Liver (tissue), 10 donors: ENCODE results near the gene SLC12A1. TPM values are rescaled to one million over a fixed set of nuclear protein-coding genes. Genes with fewer than 3 reads are reported as not detected.

ENCODE experiments used
- DNase-seq: peaks from one replicate; pipeline ENCODE4 v3.0.0-alpha.2; 2017; ENCODE audit warnings: low spot score
- H3K27ac ChIP-seq, 2 donors: one replicate each; pipeline ENCODE4 v1.7.0; 2013; ENCODE audit warnings: inconsistent platforms in 2 of 2, low read length in 2 of 2, control low read depth in 1 of 2, low read depth in 1 of 2, mild to moderate bottlenecking in 1 of 2
- H3K27me3 ChIP-seq, 4 donors: one replicate each; pipeline versions ENCODE4 v1.6.1 to v1.7.0; 2013; ENCODE audit warnings: low read length in 3 of 4, inconsistent platforms in 1 of 4, mild to moderate bottlenecking in 1 of 4, moderate library complexity in 1 of 4; ENCODE audit not compliant: control insufficient read depth in 4 of 4, insufficient read depth in 4 of 4
- H3K36me3 ChIP-seq, 4 donors: one replicate each; pipeline versions ENCODE4 v1.6.1 to v1.7.0; 2013; ENCODE audit warnings: low read length in 3 of 4, mild to moderate bottlenecking in 3 of 4, low read depth in 1 of 4, moderate library complexity in 1 of 4; ENCODE audit not compliant: control insufficient read depth in 4 of 4, insufficient read depth in 3 of 4
- H3K4me1 ChIP-seq, 4 donors: one replicate each; pipeline versions ENCODE4 v1.6.1 to v1.7.0; 2013; ENCODE audit warnings: low read length in 3 of 4, mild to moderate bottlenecking in 3 of 4, moderate library complexity in 1 of 4; ENCODE audit not compliant: control insufficient read depth in 4 of 4, insufficient read depth in 4 of 4
- H3K4me3 ChIP-seq, 3 donors: one replicate each; pipeline versions ENCODE4 v1.6.1 to v1.7.0; 2013; ENCODE audit warnings: low read length in 3 of 3, control low read depth in 1 of 3, low read depth in 1 of 3, mild to moderate bottlenecking in 1 of 3
- H3K9ac ChIP-seq, 2 donors: one replicate each; pipeline ENCODE4 v1.7.0; 2013; ENCODE audit warnings: low read length in 2 of 2, mild to moderate bottlenecking in 2 of 2, moderate library complexity in 2 of 2, control low read depth in 1 of 2, low read depth in 1 of 2
- H3K9me3 ChIP-seq, 4 donors: one replicate each; pipeline versions ENCODE4 v1.6.1 to v1.7.0; 2013; ENCODE audit warnings: low read length in 3 of 4; ENCODE audit not compliant: control insufficient read depth in 4 of 4
- ATF3 ChIP-seq: IDR thresholded peaks from 2 replicates; pipeline ENCODE4 v1.6.1; 2016; ENCODE audit warnings: antibody characterized with exemption
- CTCF ChIP-seq: fragments of 150-350 bp; IDR thresholded peaks from 2 replicates; pipeline ENCODE4 v1.5.1; 2017; ENCODE audit warnings: improper control_type of control experiment, low read depth, low read length; ENCODE audit not compliant: missing input control
- EGR1 ChIP-seq, 2 donors: IDR thresholded peaks; 2 replicates each; pipeline ENCODE4 v1.6.1; 2016 to 2018; ENCODE audit warnings: antibody characterized with exemption in 2 of 2, low read depth in 2 of 2
- FOXA1 ChIP-seq: IDR thresholded peaks from 2 replicates; pipeline ENCODE4 v1.6.1; 2016; ENCODE audit warnings: antibody characterized with exemption
- FOXA2 ChIP-seq: IDR thresholded peaks from 2 replicates; pipeline ENCODE4 v1.6.1; 2016; ENCODE audit warnings: antibody characterized with exemption
- GABPA ChIP-seq, 2 donors: IDR thresholded peaks in 1 of 2; conservative IDR thresholded peaks in 1 of 2; 2 replicates each; pipeline ENCODE4 v1.6.1; 2016; ENCODE audit warnings: antibody characterized with exemption in 2 of 2, mild to moderate bottlenecking in 1 of 2, moderate library complexity in 1 of 2
- HNF4G ChIP-seq: IDR thresholded peaks from 2 replicates; pipeline ENCODE4 v1.6.1; 2016; ENCODE audit warnings: antibody characterized with exemption
- JUND ChIP-seq, 2 donors: IDR thresholded peaks; 2 replicates each; pipeline ENCODE4 v1.6.1; 2016; ENCODE audit warnings: antibody characterized with exemption in 2 of 2
- NR2F2 ChIP-seq: IDR thresholded peaks from 2 replicates; pipeline ENCODE4 v1.6.1; 2016; ENCODE audit warnings: antibody characterized with exemption
- RAD21 ChIP-seq, 2 donors: IDR thresholded peaks; 2 replicates each; pipeline ENCODE4 v1.6.1; 2016; ENCODE audit warnings: antibody characterized with exemption in 2 of 2, mild to moderate bottlenecking in 2 of 2
- RXRA ChIP-seq, 2 donors: IDR thresholded peaks; 2 replicates each; pipeline ENCODE4 v1.6.1; 2017 to 2018; ENCODE audit warnings: antibody characterized with exemption in 2 of 2, mild to moderate bottlenecking in 1 of 2
- SP1 ChIP-seq: IDR thresholded peaks from 2 replicates; pipeline ENCODE4 v1.6.1; 2018; ENCODE audit warnings: antibody characterized with exemption, mild to moderate bottlenecking
- TAF1 ChIP-seq: conservative IDR thresholded peaks from 2 replicates; pipeline ENCODE4 v1.6.1; 2016; ENCODE audit warnings: antibody characterized with exemption, mild to moderate bottlenecking
- YY1 ChIP-seq: IDR thresholded peaks from 2 replicates; pipeline ENCODE4 v1.6.1; 2016; ENCODE audit warnings: antibody characterized with exemption, mild to moderate bottlenecking
- WGBS: extraction: QIAGEN DNeasy Blood & Tissue Kit; methylation state at CpG from one replicate; pipeline ENCODE4 v1.1.7; 2013; 5-methylcytosine and 5-hydroxymethylcytosine counted together
- polyA plus RNA-seq, 2 donors: library from polyadenylated mRNA; stranded (reverse) in 1 of 2; unstranded in 1 of 2; fragments of 200-250 nt in 1 of 2; fragments of >200 nt in 1 of 2; fragmentation: Nextera tagmentation in 1 of 2; extraction: Ambion mirVana in 1 of 2; gene quantifications; one replicate each; pipeline versions ENCODE4 v1.2.1 to v1.2.3, GENCODE V29; 2013 to 2015
- small RNA-seq: library from RNA; depleted of rRNA; stranded (forward); fragments of <200 nt; gene quantifications from one replicate; pipeline ENCODE3, GENCODE V24; 2014
- total RNA-seq, 2 donors: library from RNA; depleted of rRNA; stranded (reverse); fragments of >200 nt; gene quantifications; one replicate each; pipeline ENCODE4 v1.2.3, GENCODE V29; 2014
- TF ChIP-seq, protein P1 (sequence below): IDR thresholded peaks from 2 replicates; pipeline ENCODE4 v1.6.1; 2016; ENCODE audit warnings: antibody characterized with exemption
- TF ChIP-seq, protein P2 (sequence below): IDR thresholded peaks from 2 replicates; pipeline ENCODE4 v1.6.1; 2016; ENCODE audit warnings: antibody characterized with exemption
- donor health status: healthy.
- donor health status: healthy.
- donor health status: healthy.
- donor health status: healthy.
- donor health status: healthy.

SLC12A1 gene
- total and polyA plus RNA-seq, 4 donors = 0.03 to 0.42 (median 0.09) TPM

- no peaks in the 10 kb centered on the region for H3K27me3 ChIP-seq
- H3K27ac ChIP-seq = no peak overlapping the region
- no peaks in the 10 kb centered on the region for H3K4me1 ChIP-seq
- no peak overlapping the region for H3K9ac ChIP-seq
- no peaks in the 10 kb centered on the region for H3K9me3 ChIP-seq
- DNase-seq = no peak
- TF ChIP-seq, protein P1, sequence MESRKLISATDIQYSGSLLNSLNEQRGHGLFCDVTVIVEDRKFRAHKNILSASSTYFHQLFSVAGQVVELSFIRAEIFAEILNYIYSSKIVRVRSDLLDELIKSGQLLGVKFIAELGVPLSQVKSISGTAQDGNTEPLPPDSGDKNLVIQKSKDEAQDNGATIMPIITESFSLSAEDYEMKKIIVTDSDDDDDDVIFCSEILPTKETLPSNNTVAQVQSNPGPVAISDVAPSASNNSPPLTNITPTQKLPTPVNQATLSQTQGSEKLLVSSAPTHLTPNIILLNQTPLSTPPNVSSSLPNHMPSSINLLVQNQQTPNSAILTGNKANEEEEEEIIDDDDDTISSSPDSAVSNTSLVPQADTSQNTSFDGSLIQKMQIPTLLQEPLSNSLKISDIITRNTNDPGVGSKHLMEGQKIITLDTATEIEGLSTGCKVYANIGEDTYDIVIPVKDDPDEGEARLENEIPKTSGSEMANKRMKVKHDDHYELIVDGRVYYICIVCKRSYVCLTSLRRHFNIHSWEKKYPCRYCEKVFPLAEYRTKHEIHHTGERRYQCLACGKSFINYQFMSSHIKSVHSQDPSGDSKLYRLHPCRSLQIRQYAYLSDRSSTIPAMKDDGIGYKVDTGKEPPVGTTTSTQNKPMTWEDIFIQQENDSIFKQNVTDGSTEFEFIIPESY = no peak
- TF ChIP-seq SP1 = no peak
- no peak for TF ChIP-seq TAF1
- no peak for TF ChIP-seq FOXA1
- TF ChIP-seq, protein P2, sequence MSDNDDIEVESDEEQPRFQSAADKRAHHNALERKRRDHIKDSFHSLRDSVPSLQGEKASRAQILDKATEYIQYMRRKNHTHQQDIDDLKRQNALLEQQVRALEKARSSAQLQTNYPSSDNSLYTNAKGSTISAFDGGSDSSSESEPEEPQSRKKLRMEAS = no peak
- TF ChIP-seq NR2F2 = no peak
- no peak for TF ChIP-seq HNF4G
- TF ChIP-seq EGR1 (IDR thresholded peaks at IDR 0.05; ENCODE audit: low read depth in 2 of 2) = no peak
- TF ChIP-seq RAD21 (IDR thresholded peaks at IDR 0.05) = no peak
- no peak for TF ChIP-seq CTCF
- no peak for TF ChIP-seq ATF3
- no peak for TF ChIP-seq RXRA (IDR thresholded peaks at IDR 0.05)
- H3K36me3 ChIP-seq = peaks cover 0 to 20% (median 9%) of the 10 kb centered on the region in 4 donors
- H3K4me3 ChIP-seq = no peak overlapping the region
Measured at GRCh38 chr15:48345516-48345915, 139.4 kb downstream of the SLC12A1 start.

DNA sequence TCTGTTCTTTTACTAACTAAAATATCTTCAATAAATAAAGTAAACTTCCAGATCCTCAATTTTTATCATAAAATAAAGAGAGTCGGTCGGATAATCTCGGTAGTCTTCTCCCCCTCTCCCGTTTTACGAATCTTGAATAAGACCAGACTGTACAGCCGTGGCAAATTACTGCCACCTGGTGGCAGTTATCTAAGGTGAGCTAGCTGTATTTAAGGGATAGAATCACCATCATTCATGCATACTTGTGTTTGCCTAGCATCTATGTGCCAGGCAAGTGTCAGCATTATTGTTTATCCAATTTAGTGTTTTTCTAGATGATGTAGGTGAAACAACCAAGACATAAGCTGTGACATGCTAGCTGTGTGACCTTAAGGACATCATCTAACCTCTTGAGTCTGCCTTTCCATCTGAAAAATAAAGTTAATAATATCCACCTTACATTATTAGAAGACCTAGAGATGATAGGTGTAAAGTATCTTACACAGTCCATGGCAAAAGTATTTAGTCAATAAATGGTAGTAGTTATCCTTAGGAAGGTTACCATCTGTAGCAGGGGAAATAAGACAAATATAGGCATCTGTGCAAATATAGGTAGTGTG lies 146.5 kb downstream of the SLC12A1 start:
- 2% methylated on average over 6 of the region's 6 CpGs for WGBS
- Histone ChIP-seq H3K36me3 (no peaks in the 10 kb centered on the region), H3K9me3 (no peaks in the 10 kb centered on the region), H3K27ac (no peak overlapping the region), H3K4me3 (no peak overlapping the region), H3K27me3 (no peaks in the 10 kb centered on the region), H3K9ac (no peak overlapping the region), H3K4me1 (no peaks in the 10 kb centered on the region)
- peak; percentile 48 for DNase-seq
- peak; percentile 84 to 88 for TF ChIP-seq RAD21 (IDR thresholded peaks at IDR 0.05)
- no peak for TF ChIP-seq JUND (IDR thresholded peaks at IDR 0.05)
- TF ChIP-seq HNF4G = no peak
- TF ChIP-seq YY1 = no peak
- no peak for TF ChIP-seq EGR1 (IDR thresholded peaks at IDR 0.05; ENCODE audit: low read depth in 2 of 2)
- TF ChIP-seq SP1 = no peak
- TF ChIP-seq FOXA1 = no peak
- no peak for TF ChIP-seq FOXA2
- no peak for TF ChIP-seq RXRA (IDR thresholded peaks at IDR 0.05)
- TF ChIP-seq GABPA (IDR thresholded peaks at IDR 0.05 in 1 of 2, conservative IDR thresholded peaks at IDR 0.05 in 1 of 2) = no peak
- TF ChIP-seq CTCF = peak; percentile 73
- TF ChIP-seq TAF1 = no peak

Small RNA genes within 50 kb of the gene (small RNA-seq; reads per million reads assigned to genes)
- gene RF00019 = not detected

Other genes with a start within 250 kb of the SLC12A1 start
- not detected for gene SLC24A5, start 85.3 kb upstream of the SLC12A1 start, total RNA-seq
- not detected for gene SLC24A5, start 85.3 kb upstream of the SLC12A1 start, polyA plus RNA-seq
- gene MYEF2, start 28.0 kb upstream of the SLC12A1 start, total RNA-seq = 1 to 10 TPM in 1 of 2 donors, under 1 TPM in 1; 0.42 to 1.2 TPM
- gene MYEF2, start 28.0 kb upstream of the SLC12A1 start, polyA plus RNA-seq = under 1 TPM; 0.07 to 0.25 TPM
- not detected for gene CTXN2, start 14.6 kb upstream of the SLC12A1 start, total RNA-seq
- not detected for gene CTXN2, start 14.6 kb upstream of the SLC12A1 start, polyA plus RNA-seq
- gene DUT, start 125.1 kb downstream of the SLC12A1 start, total RNA-seq = 10 to 100 TPM; 12.8 to 58.7 TPM
- 10 to 100 TPM; 28.6 to 41.6 TPM for gene DUT, start 125.1 kb downstream of the SLC12A1 start, polyA plus RNA-seq